Endothelial cell of umbilical vein (primary cell): ENCODE data around the gene RBMS3. TPM values are rescaled to one million over a fixed set of nuclear protein-coding genes. Genes with fewer than 3 reads are reported as not detected.

ENCODE experiments used
- BruUV-seq: library from RNA; stranded (reverse); fragments of 400-500 nt; replicated peaks from 2 replicates; lab custom pipeline; 2021; lab: Mats Ljungman, UMichigan
- CTCF ChIA-PET: fragments of 300-600, 350-600 bp; sonication (Branson Sonifier 250); formaldehyde crosslinking; loops from one replicate; lab custom pipeline; 2021; ENCODE audit warnings: antibody characterized with exemption, inconsistent platforms; lab: Charles Lee
- POLR2A ChIA-PET: fragments of 300-600, 350-600 bp; sonication (Branson Sonifier 250); formaldehyde crosslinking; loops from one replicate; lab custom pipeline; 2021; ENCODE audit warnings: antibody characterized with exemption, inconsistent platforms; lab: Charles Lee
- DNase-seq: peaks from one replicate; pipeline ENCODE4 v3.0.0-alpha.2; 2011; ENCODE audit warnings: low read depth, low spot score
- FAIRE-seq: peaks from 2 replicates; lab custom pipeline; 2011; peaks lifted over from hg19 to GRCh38; lab: Jason Lieb, UNC
- H2AFZ ChIP-seq: 2 replicates; pipeline ENCODE4 v1.6.0; 2012; ENCODE audit warnings: low read depth, low read length, control low read depth, inconsistent platforms
- H3K27ac ChIP-seq: 2 replicates; pipeline ENCODE4 v1.5.1; 2011; ENCODE audit warnings: low read depth, mild to moderate bottlenecking, control low read depth, low read length, moderate library complexity; ENCODE audit not compliant: insufficient read depth
- H3K27me3 ChIP-seq, 2 experiments: 2 replicates each; pipeline versions ENCODE4 v1.6.0 to v1.6.1; 2011; ENCODE audit warnings: low read length in 2 of 2, mixed read lengths in 1 of 2; ENCODE audit not compliant: control insufficient read depth in 2 of 2, insufficient read depth in 2 of 2
- H3K36me3 ChIP-seq, 2 experiments: 2 replicates in 1 of 2; 3 replicates in 1 of 2; pipeline ENCODE4 v1.5.1; 2011; ENCODE audit warnings: low read length in 2 of 2, mild to moderate bottlenecking in 1 of 2, moderate library complexity in 1 of 2; ENCODE audit not compliant: control insufficient read depth in 2 of 2, insufficient read depth in 2 of 2; ENCODE audit errors: extremely low read depth in 1 of 2
- H3K4me1 ChIP-seq: 3 replicates; pipeline ENCODE4 v1.5.1; 2011; ENCODE audit warnings: mild to moderate bottlenecking, low read length; ENCODE audit not compliant: control insufficient read depth, insufficient read depth; ENCODE audit errors: extremely low read depth
- H3K4me2 ChIP-seq: 2 replicates; pipeline ENCODE4 v1.6.1; 2011; ENCODE audit warnings: low read length, control low read depth, mixed read lengths; ENCODE audit not compliant: insufficient read depth
- H3K4me3 ChIP-seq, 3 experiments: fragments of 200-600 bp in 1 of 3; sonication (generic), shearing (Covaris generic) in 1 of 3; replicated peaks in 1 of 3; 2 replicates each; pipeline ENCODE4 v1.5.1; 2011 to 2016; ENCODE audit warnings: control low read depth in 3 of 3, low read length in 3 of 3, mild to moderate bottlenecking in 2 of 3, inconsistent platforms in 1 of 3, low read depth in 1 of 3, moderate library complexity in 1 of 3; ENCODE audit not compliant: insufficient read depth in 1 of 3
- H3K79me2 ChIP-seq: 2 replicates; pipeline ENCODE4 v1.6.0; 2012; ENCODE audit warnings: low read length, inconsistent platforms; ENCODE audit not compliant: control insufficient read depth, insufficient read depth
- H3K9ac ChIP-seq: replicated peaks from 2 replicates; pipeline ENCODE3; 2011; ENCODE audit warnings: low read length, control low read depth; ENCODE audit not compliant: insufficient read depth; ENCODE audit errors: extremely low read depth
- H3K9me1 ChIP-seq: replicated peaks from 3 replicates; pipeline ENCODE4 v1.6.0; 2011; ENCODE audit warnings: mild to moderate bottlenecking, low read length; ENCODE audit not compliant: control insufficient read depth, insufficient read depth; ENCODE audit errors: extremely low read depth
- H3K9me3 ChIP-seq: replicated peaks from 2 replicates; pipeline ENCODE4 v1.5.1; 2012; ENCODE audit warnings: low read length, inconsistent platforms; ENCODE audit not compliant: control insufficient read depth, insufficient read depth
- H4K20me1 ChIP-seq: replicated peaks from 2 replicates; pipeline ENCODE3; 2011; ENCODE audit warnings: mild to moderate bottlenecking, low read length; ENCODE audit not compliant: control insufficient read depth, insufficient read depth; ENCODE audit errors: extremely low read depth
- CTCF ChIP-seq, 2 donors: IDR thresholded peaks; 1 replicate in 1 of 2; 2 replicates in 1 of 2; pipeline ENCODE4 v1.5.1; 2011; ENCODE audit warnings: low read length in 2 of 2, mild to moderate bottlenecking in 2 of 2, moderate library complexity in 2 of 2, control low read depth in 1 of 2, inconsistent platforms in 1 of 2, low read depth in 1 of 2; ENCODE audit not compliant: insufficient read depth in 1 of 2; ENCODE audit errors: extremely low read depth in 1 of 2
- EZH2 ChIP-seq: IDR thresholded peaks from 2 replicates; pipeline ENCODE4 v1.6.1; 2012; ENCODE audit warnings: borderline replicate concordance, low read depth, mild to moderate bottlenecking, moderate library complexity, low read length, inconsistent platforms; ENCODE audit not compliant: severe bottlenecking
- FOS ChIP-seq: IDR thresholded peaks from 2 replicates; pipeline ENCODE4 v1.6.1; 2011; ENCODE audit warnings: mild to moderate bottlenecking, low read length, moderate library complexity, borderline replicate concordance; ENCODE audit not compliant: insufficient read depth
- GATA2 ChIP-seq: IDR thresholded peaks from 2 replicates; pipeline ENCODE4 v1.7.0; 2011; ENCODE audit warnings: low read depth, mild to moderate bottlenecking, moderate library complexity, mixed read lengths, low read length; ENCODE audit not compliant: insufficient read length, insufficient read depth
- JUN ChIP-seq: IDR thresholded peaks from 2 replicates; pipeline ENCODE4 v1.6.1; 2011; ENCODE audit warnings: borderline replicate concordance, low read depth; ENCODE audit not compliant: insufficient read length, insufficient read depth
- MAX ChIP-seq: IDR thresholded peaks from 2 replicates; pipeline ENCODE4 v1.6.1; 2011; ENCODE audit not compliant: insufficient read depth, insufficient read length
- MYC ChIP-seq: IDR thresholded peaks from one replicate; pipeline ENCODE4 v1.6.1; 2011; ENCODE audit warnings: mild to moderate bottlenecking, low read depth, low read length
- POLR2A ChIP-seq: IDR thresholded peaks from 2 replicates; pipeline ENCODE4 v1.6.1; 2012; ENCODE audit warnings: low read depth, mild to moderate bottlenecking, control low read depth, low read length
- POLR2AphosphoS5 ChIP-seq: IDR thresholded peaks from 2 replicates; pipeline ENCODE4 v1.6.1; 2012; ENCODE audit warnings: low read depth, mild to moderate bottlenecking, control low read depth, low read length, moderate library complexity; ENCODE audit not compliant: insufficient read depth
- dilution Hi-C: fragments of 300-500 bp; cut with MboI; formaldehyde crosslinking; loops from one replicate; pipeline ENCODE4 v1.15.0; 2019; ENCODE audit warnings: low sequenced_read_pairs; ENCODE audit not compliant: extremely low pct_ligation_motif_present
- intact Hi-C: fragments of 100-400 bp; cut with micrococcal nuclease; formaldehyde crosslinking; loops from one replicate; pipeline ENCODE4 v1.10.0; 2022
- polyA plus RNA-seq, 4 experiments: library from polyadenylated mRNA; depleted of rRNA in 3 of 4; stranded (reverse) in 3 of 4; unstranded in 1 of 4; fragments of >200 nt; gene quantifications; 2 replicates each; pipeline versions ENCODE4 v1.2.1 to v1.2.3, GENCODE V29; 2011 to 2012; ENCODE audit warnings: missing spikeins in 1 of 4
- total RNA-seq: library from RNA; stranded (reverse); gene quantifications from 2 replicates; pipeline ENCODE4 v1.2.3, GENCODE V29; 2021

The RBMS3 gene
- total and polyA plus RNA-seq, 2 donors (not counting 3 experiments of a cell fraction or from before 2014, with no cell fraction given): 13.6 to 42.3 TPM

GRCh38 chr3:29759411-29760225, 478.7 kb downstream of the RBMS3 start:
- peaks cover 47% of the 10 kb centered on the region for H3K4me1 ChIP-seq
- no peak overlapping the region for H3K4me3 ChIP-seq
- peak overlapping the region; percentile 75 for H3K9ac ChIP-seq
- no peaks in the 10 kb centered on the region for H3K36me3 ChIP-seq
- ChIA-PET CTCF (interaction anchor here (1.0 to 2.5 kb wide), 9 partner anchors 9 to 1092 kb away, joined by 3 to 20 read pairs (median 4); partner anchors contain the start of gene RBMS3), POLR2A (no interaction called here)
- TF ChIP-seq CTCF (IDR thresholded peaks at IDR 0.05; ENCODE audit: extremely low read depth in 1 of 2, insufficient read depth in 1 of 2, low read depth in 1 of 2, low read length in 2 of 2) (no peak), JUN (no peak), FOS (no peak), GATA2 (no peak), EZH2 (no peak), POLR2A (no peak), MAX (no peak), MYC (no peak), POLR2AphosphoS5 (no peak)
- peak overlapping the region; percentile 98 for H3K27ac ChIP-seq
- peak overlapping the region; percentile 85 for H3K4me2 ChIP-seq
- dilution Hi-C loops: no loop called here
- DNase-seq (peak; percentile 53), FAIRE-seq (no peak)
- no peaks in the 10 kb centered on the region for H3K9me3 ChIP-seq
- H3K27me3 ChIP-seq: no peaks in the 10 kb centered on the region
- H4K20me1 ChIP-seq: no peaks in the 10 kb centered on the region
- H3K9me1 ChIP-seq: no peaks in the 10 kb centered on the region
- BruUV-seq: no TSS peak
- H2AFZ ChIP-seq: peak overlapping the region; percentile 45
- intact Hi-C loops: loop anchor here (2.0 to 10.0 kb wide), 7 partner anchors 133 to 995 kb away; no protein-coding TSS in a partner anchor
- no peaks in the 10 kb centered on the region for H3K79me2 ChIP-seq
